ENCODE data around the gene PTH1R.

- TF ChIP-seq CTCF (IDR thresholded peaks at IDR 0.05), result no peak
- TF ChIP-seq POLR2AphosphoS5 (IDR thresholded peaks at IDR 0.05; ENCODE audit: low read depth, low read length), result no peak
Measured at GRCh38 chr3:46884427-46884826, 6.9 kb downstream of the PTH1R start.

All from Panc1 (cell line).